Testis (tissue), 3 donors: ENCODE results near the gene AGO3. TPM values are rescaled to one million over a fixed set of nuclear protein-coding genes. Genes with fewer than 3 reads are reported as not detected.
"Not testable (repeated sequence)": the region's sequence is repeated elsewhere in the genome, so short reads cannot be mapped to it uniquely, and the experiment has no call there.

Experiments used
- DNase-seq: peaks from one replicate; pipeline ENCODE4 v3.0.0-alpha.2; 2019
- H3K27ac ChIP-seq, 2 donors: fragments of 200-600 bp; sonication (generic); one replicate each; pipeline ENCODE4 v1.5.1; 2019
- H3K27me3 ChIP-seq: fragments of 200-600 bp; sonication (generic); one replicate; pipeline ENCODE4 v1.5.1; 2019
- H3K36me3 ChIP-seq: fragments of 200-600 bp; sonication (generic); one replicate; pipeline ENCODE4 v1.5.1; 2017; ENCODE audit warnings: low read depth; ENCODE audit errors: missing control alignments
- H3K4me1 ChIP-seq: fragments of 200-600 bp; sonication (generic); one replicate; pipeline ENCODE4 v1.5.1; 2019
- H3K4me3 ChIP-seq, 2 donors: fragments of 200-600 bp; sonication (generic); one replicate each; pipeline ENCODE4 v1.5.1; 2017 to 2019
- H3K9me3 ChIP-seq: fragments of 200-600 bp; sonication (generic); one replicate; pipeline ENCODE4 v1.5.1; 2017
- CTCF ChIP-seq, 3 experiments: fragments of 450-650 bp in 2 of 3; fragments of 200-600 bp in 1 of 3; sonication (generic) in 1 of 3; IDR thresholded peaks; one replicate each; pipeline ENCODE4 v1.5.1; 2016 to 2019; ENCODE audit warnings: antibody characterized with exemption in 3 of 3, mild to moderate bottlenecking in 2 of 3, moderate library complexity in 1 of 3
- POLR2A ChIP-seq: fragments of 450-650 bp; IDR thresholded peaks from one replicate; pipeline ENCODE4 v1.6.1; 2017; ENCODE audit warnings: antibody characterized with exemption, mild to moderate bottlenecking, moderate library complexity
- WGBS, 2 donors: methylation state at CpG; one replicate each; pipeline ENCODE4 v1.1.5; 2018; 5-methylcytosine and 5-hydroxymethylcytosine counted together
- intact Hi-C: fragments of 100-400 bp; cut with DNase I; formaldehyde crosslinking; loops from one replicate; pipeline ENCODE4 v1.15.1; 2023; ENCODE audit warnings: low total_unique reads
- polyA plus RNA-seq: library from polyadenylated mRNA; stranded (reverse); fragments of 350-450 nt; fragmentation: Illumina TruSeq; extraction: RNeasy Lipid Tissue Mini Kit (QIAGEN cat#74804); gene quantifications from one replicate; pipeline ENCODE4 v1.2.3, GENCODE V29; 2014; ENCODE audit warnings: low read depth, low replicate concordance; ENCODE audit not compliant: insufficient read depth
- total RNA-seq, 2 donors: library from RNA; depleted of rRNA; stranded (reverse); fragments of >200 nt; gene quantifications; one replicate each; pipeline ENCODE4 v1.2.3, GENCODE V29; 2016

AGO3 gene
- total and polyA plus RNA-seq, 3 donors from 2014 or later: 22.4 to 47.2 (median 42.6) TPM

DNA sequence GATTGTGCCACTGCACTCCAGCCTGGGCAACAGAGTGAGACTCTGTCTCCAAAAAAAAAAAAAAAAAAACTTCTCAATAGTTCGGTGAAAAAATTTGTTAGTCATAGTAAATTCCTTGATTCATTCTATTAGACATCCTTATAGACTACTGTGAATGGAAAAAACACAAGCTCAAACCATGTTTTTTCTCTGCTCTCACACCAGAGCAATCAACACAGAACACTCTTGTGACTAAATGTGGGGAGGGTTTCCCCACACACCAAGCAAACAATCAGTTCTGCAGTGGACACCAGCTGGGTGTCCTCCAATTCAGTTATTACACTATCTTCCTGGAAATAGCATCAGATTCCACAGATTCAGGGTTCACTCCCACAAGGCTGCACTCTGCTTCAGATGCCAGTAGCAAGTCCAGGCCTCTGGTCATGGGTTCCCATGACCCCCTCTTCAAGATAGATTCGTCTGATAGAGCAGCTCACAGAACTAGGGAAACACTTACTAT, 83.9 kb downstream of the AGO3 start:
- Histone ChIP-seq H3K4me3 (no peak overlapping the region), H3K36me3 (no peaks in the 10 kb centered on the region), H3K27ac (no peak overlapping the region), H3K27me3 (no peaks in the 10 kb centered on the region), H3K9me3 (no peaks in the 10 kb centered on the region), H3K4me1 (no peaks in the 10 kb centered on the region)
- TF ChIP-seq POLR2A (no peak), CTCF (IDR thresholded peaks at IDR 0.05) (no peak)
- 79 to 86% methylated on average over 2 of the region's 2 CpGs for WGBS, 2 donors
- no peak for DNase-seq
- intact Hi-C loops: no loop called here

DNA sequence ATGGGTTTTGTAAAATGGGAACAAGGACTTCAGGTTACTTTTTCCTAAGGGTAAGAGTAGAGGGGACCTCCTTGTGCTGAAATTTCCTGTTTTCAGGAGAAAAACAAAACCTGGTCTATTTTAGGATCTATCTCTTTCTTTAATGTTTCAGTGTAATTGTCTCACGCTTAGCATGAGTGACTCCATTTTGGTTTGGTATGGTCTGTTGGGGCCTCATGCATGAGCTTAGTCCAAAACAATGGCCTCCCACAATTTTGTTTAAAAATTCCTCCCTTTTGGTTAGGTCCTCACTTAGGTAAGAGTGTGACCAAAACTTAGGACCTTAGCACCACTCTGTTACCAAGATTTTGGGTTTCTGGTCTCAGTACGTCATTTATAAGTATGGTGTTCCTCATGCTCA, 85.8 kb downstream of the AGO3 start:
- no peak for DNase-seq
- Histone ChIP-seq H3K4me3 (no peak overlapping the region), H3K4me1 (no peaks in the 10 kb centered on the region), H3K27ac (no peak overlapping the region), H3K27me3 (no peaks in the 10 kb centered on the region), H3K9me3 (no peaks in the 10 kb centered on the region), H3K36me3 (no peaks in the 10 kb centered on the region)
- TF ChIP-seq CTCF (IDR thresholded peaks at IDR 0.05): no peak
- no peak for TF ChIP-seq POLR2A
- WGBS, 2 donors: 91 to 96% methylated on average over 2 of the region's 2 CpGs
- intact Hi-C loops: no loop called here

GRCh38 chr1:36023098-36023769, 92.3 kb downstream of the AGO3 start:
- DNase-seq: no peak
- H3K27ac ChIP-seq: no peak overlapping the region
- TF ChIP-seq CTCF (IDR thresholded peaks at IDR 0.05): no peak
- TF ChIP-seq POLR2A: no peak
- WGBS, 2 donors: 78 to 83% methylated on average over 5 of the region's 5 CpGs
- no peak overlapping the region for H3K4me3 ChIP-seq
- no peaks in the 10 kb centered on the region for H3K9me3 ChIP-seq
- no peaks in the 10 kb centered on the region for H3K4me1 ChIP-seq
- intact Hi-C loops: no loop called here
- H3K27me3 ChIP-seq: no peaks in the 10 kb centered on the region
- no peaks in the 10 kb centered on the region for H3K36me3 ChIP-seq

DNA sequence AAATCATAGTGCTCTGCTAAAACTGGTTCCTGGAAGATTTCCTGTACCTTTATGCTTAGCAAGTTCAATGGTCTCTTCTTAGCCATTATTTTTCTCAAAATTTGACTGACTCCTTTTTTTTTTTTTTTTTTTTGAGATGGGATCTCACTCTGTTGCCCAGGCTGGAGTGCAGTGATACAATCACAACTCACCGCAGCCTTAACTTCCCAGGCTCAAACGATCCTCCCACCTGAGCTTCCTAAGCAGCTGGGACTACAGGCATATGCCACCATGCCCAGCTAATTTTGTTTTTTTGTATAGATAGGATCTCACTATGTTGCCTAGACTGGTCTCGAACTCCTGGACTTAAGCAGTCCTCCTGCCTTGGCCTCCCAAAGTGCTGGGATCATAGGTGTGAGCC, 93.1 kb downstream of the AGO3 start:
- H3K36me3 ChIP-seq, H3K9me3 ChIP-seq, H3K4me1 ChIP-seq, H3K27me3 ChIP-seq, intact Hi-C loops, DNase-seq, H3K27ac ChIP-seq, H3K4me3 ChIP-seq: not testable (repeated sequence)
- 92 to 95% methylated on average over 3 of the region's 3 CpGs for WGBS, 2 donors

- WGBS, 2 donors: 82 to 91% methylated on average over 1 of the region's 1 CpG
- H3K27ac ChIP-seq: no peak overlapping the region
- TF ChIP-seq POLR2A: no peak
- TF ChIP-seq CTCF (IDR thresholded peaks at IDR 0.05): no peak
- H3K4me1 ChIP-seq: no peaks in the 10 kb centered on the region
- H3K4me3 ChIP-seq: no peak overlapping the region
- intact Hi-C loops: no loop called here
- no peak for DNase-seq
- H3K9me3 ChIP-seq: no peaks in the 10 kb centered on the region
- H3K36me3 ChIP-seq: no peaks in the 10 kb centered on the region
- H3K27me3 ChIP-seq: no peaks in the 10 kb centered on the region
Measured at GRCh38 chr1:36024847-36025246, 93.9 kb downstream of the AGO3 start.
